HUES64 (cell line): Measurements from ENCODE around the gene APBB2.

Experiments
- H3K27ac ChIP-seq: 2 replicates; pipeline ENCODE4 v1.7.0; 2013; ENCODE audit warnings: low read depth, low read length, inconsistent platforms
- H3K27me3 ChIP-seq: 2 replicates; pipeline ENCODE4 v1.6.1; 2013; ENCODE audit warnings: mild to moderate bottlenecking, low read length; ENCODE audit not compliant: insufficient read depth
- H3K36me3 ChIP-seq: 2 replicates; pipeline ENCODE4 v1.6.1; 2013; ENCODE audit warnings: mild to moderate bottlenecking, low read length; ENCODE audit not compliant: insufficient read depth
- H3K4me1 ChIP-seq: 2 replicates; pipeline ENCODE4 v1.6.1; 2013; ENCODE audit warnings: mild to moderate bottlenecking, low read length, moderate library complexity; ENCODE audit not compliant: insufficient read depth
- H3K4me3 ChIP-seq: 2 replicates; pipeline ENCODE4 v1.5.1; 2013; ENCODE audit warnings: mild to moderate bottlenecking, low read length, moderate library complexity
- H3K9ac ChIP-seq: 2 replicates; pipeline ENCODE4 v1.6.1; 2013; ENCODE audit warnings: mild to moderate bottlenecking, low read depth, low read length
- H3K9me3 ChIP-seq: 2 replicates; pipeline ENCODE4 v1.6.1; 2013; ENCODE audit warnings: low read depth, low read length; ENCODE audit not compliant: insufficient read depth
- WGBS: fragments of 150-250, 120-280 bp; methylation state at CpG from one replicate; pipeline ENCODE4 v1.1.7; 2013; ENCODE audit warnings: missing lambda C conversion rate; 5-methylcytosine and 5-hydroxymethylcytosine counted together

The APBB2 gene

DNA sequence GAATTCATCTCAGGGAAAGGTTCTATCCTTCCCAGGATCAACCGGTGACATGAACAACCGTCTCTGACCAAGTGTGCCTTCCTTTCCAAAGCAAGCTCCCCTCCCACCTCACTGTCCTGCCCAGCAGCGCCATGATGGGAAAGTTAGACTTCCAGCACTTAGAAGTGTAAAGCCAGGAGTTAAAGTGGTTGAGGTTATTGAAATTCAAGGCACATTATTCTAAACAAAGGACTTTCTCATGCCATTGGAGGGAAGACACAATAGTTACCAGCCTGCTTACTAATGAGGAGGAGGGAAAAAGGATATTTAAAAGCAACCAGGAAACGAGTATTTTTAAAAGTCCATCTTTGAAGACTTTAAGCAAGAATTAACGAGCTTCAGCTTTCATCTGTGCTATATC is 367.8 kb downstream of the APBB2 start:
- Histone ChIP-seq H3K27ac (no peak overlapping the region), H3K9ac (no peak overlapping the region), H3K36me3 (peaks cover 3% of the 10 kb centered on the region; the same call in 1 of the 2 replicates), H3K4me1 (peaks cover 38% of the 10 kb centered on the region), H3K27me3 (no peaks in the 10 kb centered on the region), H3K9me3 (no peaks in the 10 kb centered on the region), H3K4me3 (no peak overlapping the region)
- 77% methylated on average over 5 of the region's 5 CpGs for WGBS

DNA sequence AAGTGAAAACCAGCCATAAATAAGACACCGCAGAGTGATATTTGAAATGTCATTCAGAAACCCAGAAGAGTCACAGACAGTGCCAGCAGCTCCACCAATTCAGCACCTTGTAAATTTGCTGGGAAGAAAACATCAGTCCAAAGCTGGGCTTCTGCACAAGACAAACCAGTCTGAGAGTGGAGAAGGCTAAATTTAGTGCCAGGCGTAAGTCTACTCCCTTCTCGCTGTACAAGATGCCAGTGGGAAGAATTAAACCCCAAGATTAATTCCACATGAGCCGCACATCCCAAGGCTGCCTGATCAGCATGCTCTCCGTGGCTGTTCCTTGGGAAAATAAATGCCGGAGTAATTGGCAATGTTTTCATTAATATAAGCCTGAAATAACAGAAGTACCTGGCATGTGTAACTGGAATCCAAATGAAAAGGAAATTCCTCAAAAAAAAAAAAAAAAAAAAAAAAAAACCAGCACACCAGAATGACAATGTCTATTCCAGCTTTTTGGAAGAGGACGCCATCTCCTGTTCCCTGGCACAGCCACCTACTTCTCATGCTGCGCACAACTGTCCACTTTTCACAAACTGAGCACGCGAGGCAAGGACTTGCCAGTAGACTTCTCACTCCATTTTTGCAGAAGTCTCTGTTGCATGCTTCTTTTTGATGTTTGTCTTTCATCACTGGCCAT is 369.0 kb downstream of the APBB2 start:
- 88% methylated on average over 10 of the region's 10 CpGs for WGBS

DNA sequence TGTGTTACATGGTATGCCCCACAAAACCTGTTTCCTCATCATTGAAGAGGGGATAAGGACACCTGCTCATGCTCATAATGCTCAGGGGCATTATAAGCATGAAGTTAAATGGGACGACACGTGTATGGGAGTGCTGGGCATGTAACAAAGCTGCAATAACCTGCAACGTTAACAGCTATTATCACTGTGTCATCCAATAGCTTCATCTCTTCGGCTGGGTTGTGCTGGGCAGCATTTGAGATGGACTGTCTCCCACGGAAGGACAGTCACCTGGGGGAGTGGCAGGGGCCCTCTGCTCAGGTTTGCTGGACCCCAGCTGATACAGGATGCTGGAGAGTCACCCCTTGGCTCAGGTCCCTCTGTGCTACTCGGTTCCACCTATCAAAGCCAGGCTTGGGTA is 370.1 kb downstream of the APBB2 start:
- H3K4me1 ChIP-seq = peaks cover 37% of the 10 kb centered on the region
- peaks cover 3% of the 10 kb centered on the region; the same call in 1 of the 2 replicates for H3K36me3 ChIP-seq
- H3K9me3 ChIP-seq = no peaks in the 10 kb centered on the region
- no peaks in the 10 kb centered on the region for H3K27me3 ChIP-seq
- WGBS = 89% methylated on average over 6 of the region's 6 CpGs
- no peak overlapping the region for H3K27ac ChIP-seq
- H3K4me3 ChIP-seq = no peak overlapping the region
- no peak overlapping the region for H3K9ac ChIP-seq

More for the DNA sequence above, 369.0 kb downstream of the APBB2 start:
- H3K36me3 ChIP-seq = peaks cover 3% of the 10 kb centered on the region; the same call in 1 of the 2 replicates
- no peak overlapping the region for H3K27ac ChIP-seq
- peaks cover 44% of the 10 kb centered on the region for H3K4me1 ChIP-seq
- no peak overlapping the region for H3K4me3 ChIP-seq
- H3K9ac ChIP-seq = no peak overlapping the region
- no peaks in the 10 kb centered on the region for H3K27me3 ChIP-seq
- H3K9me3 ChIP-seq = no peaks in the 10 kb centered on the region

DNA sequence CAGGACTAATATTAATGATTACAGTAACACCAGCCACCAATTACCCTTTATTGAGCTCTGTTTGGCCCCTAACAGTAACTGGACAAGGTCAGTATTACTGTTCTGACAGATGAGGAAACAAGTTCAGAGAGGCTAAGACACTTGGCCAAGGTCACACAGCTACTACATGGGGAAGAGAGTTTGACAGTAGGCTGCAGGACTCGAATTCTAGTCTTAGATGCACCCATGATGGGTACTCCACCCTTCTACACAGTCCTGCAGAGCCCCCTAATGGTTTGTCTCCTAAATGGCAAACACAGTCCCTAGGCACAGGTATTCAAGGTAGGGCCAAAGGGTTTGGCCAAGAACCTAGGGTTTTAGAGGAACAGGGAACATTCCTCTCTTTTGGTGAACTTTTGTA is 370.6 kb downstream of the APBB2 start:
- Histone ChIP-seq H3K4me1 (peaks cover 32% of the 10 kb centered on the region), H3K27me3 (no peaks in the 10 kb centered on the region), H3K36me3 (peaks cover 3% of the 10 kb centered on the region; the same call in 1 of the 2 replicates), H3K9me3 (no peaks in the 10 kb centered on the region), H3K27ac (no peak overlapping the region), H3K4me3 (no peak overlapping the region), H3K9ac (no peak overlapping the region)
- WGBS = 84% methylated on average over 1 of the region's 1 CpG

DNA sequence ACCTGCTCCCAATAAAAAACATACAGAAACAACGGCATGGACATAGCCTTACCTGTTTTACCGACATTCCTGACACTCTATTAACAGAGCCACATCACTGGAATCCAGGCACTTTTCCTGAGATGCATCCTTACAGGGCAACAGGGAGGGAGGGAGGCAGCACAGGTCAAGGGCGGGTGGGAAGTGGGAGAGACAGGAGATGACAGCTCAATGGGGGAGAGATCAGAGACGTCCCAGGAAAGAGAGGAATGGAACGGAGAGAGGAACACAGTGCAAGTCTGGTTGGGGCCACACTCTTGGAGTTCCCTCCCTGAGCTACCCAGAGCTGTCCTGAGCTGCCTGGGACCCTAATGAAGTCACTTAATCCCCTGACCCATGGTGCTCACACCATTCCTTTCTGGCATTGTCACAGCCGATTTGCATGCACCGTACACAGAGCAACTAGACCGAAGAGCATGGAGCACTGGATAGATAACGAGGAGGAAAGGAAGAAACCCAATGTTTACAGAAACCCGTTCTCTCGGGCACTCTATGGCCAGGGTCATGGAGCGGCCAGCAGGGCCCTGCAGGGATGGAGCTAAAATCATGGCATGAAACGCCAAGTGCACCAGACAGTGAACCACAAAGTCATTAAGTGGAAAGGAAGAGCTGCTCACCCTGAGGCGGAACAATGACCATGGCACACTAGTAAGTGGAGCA is 371.5 kb downstream of the APBB2 start:
- Histone ChIP-seq H3K4me1 (peaks cover 24% of the 10 kb centered on the region), H3K36me3 (peaks cover 3% of the 10 kb centered on the region; the same call in 1 of the 2 replicates), H3K9me3 (no peaks in the 10 kb centered on the region), H3K4me3 (no peak overlapping the region), H3K27me3 (no peaks in the 10 kb centered on the region), H3K9ac (no peak overlapping the region), H3K27ac (no peak overlapping the region)
- 82% methylated on average over 14 of the region's 14 CpGs for WGBS

DNA sequence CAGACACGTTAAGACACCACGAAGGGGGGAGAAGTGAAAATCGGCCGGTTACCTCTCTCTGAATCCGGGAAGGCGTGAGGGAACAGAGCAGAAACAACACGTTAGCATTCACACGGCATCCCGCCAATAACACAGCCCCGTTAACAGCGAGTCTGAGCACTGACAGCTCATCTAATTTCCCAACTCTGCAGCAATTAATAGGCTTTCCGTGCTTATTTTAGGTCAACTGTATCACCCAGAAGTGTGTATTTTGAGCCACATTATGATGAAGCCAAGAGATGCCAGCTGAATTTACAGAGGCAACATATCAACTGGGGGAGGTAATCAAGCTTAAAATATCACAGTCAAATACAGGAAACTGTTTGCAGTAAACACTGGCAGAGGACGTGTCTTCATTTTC is 372.0 kb downstream of the APBB2 start:
- 93% methylated on average over 13 of the region's 13 CpGs for WGBS
- Histone ChIP-seq H3K4me1 (peaks cover 23% of the 10 kb centered on the region), H3K9ac (no peak overlapping the region), H3K36me3 (peaks cover 6% of the 10 kb centered on the region; the same call in 1 of the 2 replicates), H3K27ac (no peak overlapping the region), H3K27me3 (no peaks in the 10 kb centered on the region), H3K9me3 (no peaks in the 10 kb centered on the region), H3K4me3 (no peak overlapping the region)

DNA sequence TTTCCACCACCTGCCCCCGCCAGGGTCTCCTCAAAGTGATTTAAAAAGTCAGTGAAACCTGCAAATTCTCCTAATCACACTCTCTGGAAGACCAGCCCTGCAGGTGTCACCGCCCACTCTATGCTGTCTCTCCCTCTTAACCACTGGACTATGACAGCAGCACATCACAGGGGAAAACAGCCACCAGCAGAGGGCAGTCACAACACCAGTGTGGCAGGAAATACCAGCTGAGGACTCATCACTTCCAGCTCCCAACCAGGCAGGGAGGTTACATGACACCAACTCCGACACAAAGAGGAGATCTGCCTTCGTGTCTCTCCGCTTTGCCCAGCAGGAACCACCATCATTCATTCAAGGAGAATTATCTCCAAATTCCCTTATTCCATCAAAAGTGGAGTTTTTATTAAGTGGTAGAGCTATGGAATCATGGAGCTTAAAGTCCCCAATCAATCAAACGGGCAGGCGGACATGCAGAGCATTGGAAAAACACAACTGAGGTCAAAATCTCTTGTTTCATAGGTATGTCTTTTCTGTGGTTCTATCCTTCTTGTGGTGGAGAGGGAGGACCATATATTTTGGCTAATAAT is 373.3 kb downstream of the APBB2 start:
- 41% methylated on average over 7 of the region's 7 CpGs for WGBS

DNA sequence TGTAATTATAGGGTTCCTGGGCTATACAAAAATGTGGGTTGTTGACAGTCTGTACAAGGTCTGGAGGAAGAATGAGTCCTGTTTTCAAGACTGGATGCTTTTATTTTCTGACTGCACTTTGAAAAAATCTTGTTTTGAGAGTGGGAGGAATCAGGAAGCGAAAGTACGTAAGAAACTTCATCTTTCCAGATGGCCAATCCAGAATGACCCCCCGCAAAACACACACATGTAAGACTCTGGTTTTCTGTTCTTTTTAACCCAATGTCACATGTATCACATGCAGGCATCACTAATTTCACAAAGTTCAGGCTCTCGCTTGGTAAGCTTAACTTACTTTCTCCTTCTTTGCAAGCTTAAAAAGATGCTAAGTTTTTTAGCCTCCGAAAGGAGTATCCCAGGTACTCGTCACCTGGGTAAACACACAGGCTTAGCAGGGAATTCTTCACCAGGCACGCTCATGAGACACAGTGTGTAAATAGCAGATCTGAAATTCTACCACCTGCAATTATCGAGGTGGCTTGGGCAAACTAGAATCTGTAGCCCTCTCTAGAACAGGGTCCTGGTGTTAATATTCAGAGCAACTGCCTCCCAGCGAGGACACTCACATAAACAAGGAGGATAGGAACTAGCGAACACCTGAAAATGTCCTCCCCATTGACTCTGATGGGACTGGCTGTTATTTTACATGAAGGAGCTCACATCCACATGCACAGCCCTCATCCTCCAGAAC is 373.9 kb downstream of the APBB2 start:
- no peak overlapping the region for H3K4me3 ChIP-seq
- H3K27ac ChIP-seq = no peak overlapping the region
- H3K36me3 ChIP-seq = peaks cover 12% of the 10 kb centered on the region; the same call in 1 of the 2 replicates
- no peaks in the 10 kb centered on the region for H3K9me3 ChIP-seq
- 90% methylated on average over 10 of the region's 10 CpGs for WGBS
- no peak overlapping the region for H3K9ac ChIP-seq
- H3K27me3 ChIP-seq = no peaks in the 10 kb centered on the region
- peaks cover 13% of the 10 kb centered on the region for H3K4me1 ChIP-seq

More for the DNA sequence above, 373.3 kb downstream of the APBB2 start:
- Histone ChIP-seq H3K9ac (no peak overlapping the region), H3K9me3 (no peaks in the 10 kb centered on the region), H3K4me3 (no peak overlapping the region), H3K27me3 (no peaks in the 10 kb centered on the region), H3K4me1 (peaks cover 14% of the 10 kb centered on the region), H3K36me3 (peaks cover 12% of the 10 kb centered on the region; the same call in 1 of the 2 replicates), H3K27ac (peak overlapping the region; percentile 39; the same call in 1 of the 2 replicates)

DNA sequence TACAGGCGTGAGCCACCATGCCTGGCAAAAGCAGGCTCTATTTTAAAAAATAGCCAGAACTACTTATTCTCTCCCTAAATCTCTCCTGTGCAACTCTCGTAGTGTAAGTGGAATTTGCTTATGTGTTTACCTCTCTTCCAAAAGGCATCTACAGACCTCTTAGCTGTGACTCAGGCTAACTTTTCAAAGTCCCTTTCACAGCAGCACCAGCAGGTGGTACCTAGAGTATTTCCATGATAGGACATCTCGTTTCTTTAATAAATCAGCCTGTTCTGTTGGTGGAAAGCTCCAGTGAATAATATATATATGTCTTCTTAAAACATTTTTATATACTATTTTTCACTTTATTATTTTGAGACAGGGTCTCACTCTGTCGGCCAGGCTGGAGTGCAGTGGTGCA is 375.6 kb downstream of the APBB2 start:
- Histone ChIP-seq H3K27ac (no peak overlapping the region), H3K9me3 (no peaks in the 10 kb centered on the region), H3K4me1 (peaks cover 13% of the 10 kb centered on the region), H3K36me3 (peaks cover 14% of the 10 kb centered on the region), H3K9ac (no peak overlapping the region), H3K27me3 (no peaks in the 10 kb centered on the region), H3K4me3 (no peak overlapping the region)
- WGBS = 98% methylated on average over 3 of the region's 4 CpGs

DNA sequence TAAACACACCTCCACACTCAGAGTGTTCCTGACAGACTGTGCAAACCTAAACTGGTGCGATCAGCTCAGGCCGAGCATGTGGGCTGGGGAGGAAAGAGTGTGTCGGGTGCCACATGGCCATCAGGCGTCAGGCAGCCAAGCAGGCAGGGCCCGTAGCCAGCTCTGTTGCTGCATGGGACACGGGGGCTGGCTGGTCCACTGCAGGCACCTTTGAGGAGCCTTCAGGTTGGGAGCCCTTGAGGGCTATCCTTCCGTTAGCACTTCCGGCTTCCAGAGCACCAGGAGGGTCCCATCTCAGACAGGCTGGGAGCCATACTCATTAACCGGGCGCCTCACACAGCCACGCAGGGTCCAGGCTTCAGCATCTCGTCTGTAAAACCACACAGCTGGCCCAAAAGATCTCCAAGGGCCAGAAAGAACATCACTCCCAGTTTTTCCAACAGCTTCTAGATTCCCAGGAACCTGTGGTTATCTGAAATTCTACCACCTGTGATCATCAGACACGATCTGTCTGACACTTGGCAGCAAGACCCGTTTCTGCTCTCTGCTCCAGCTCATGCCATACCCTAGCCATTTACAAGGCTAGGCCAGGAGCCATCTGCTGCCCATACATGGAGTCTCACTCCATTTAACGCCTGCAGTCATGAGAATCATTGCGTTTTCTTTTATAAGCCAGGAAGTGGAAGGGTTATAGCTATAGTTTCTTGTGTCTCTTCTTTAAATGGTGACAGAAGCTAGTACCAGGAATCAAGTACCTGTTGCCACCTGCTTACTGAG is 377.1 kb downstream of the APBB2 start:
- H3K4me3 ChIP-seq = no peak overlapping the region
- peaks cover 14% of the 10 kb centered on the region for H3K36me3 ChIP-seq
- H3K27me3 ChIP-seq = no peaks in the 10 kb centered on the region
- H3K4me1 ChIP-seq = peaks cover 7% of the 10 kb centered on the region
- 96% methylated on average over 16 of the region's 16 CpGs for WGBS
- no peak overlapping the region for H3K27ac ChIP-seq
- no peak overlapping the region for H3K9ac ChIP-seq
- H3K9me3 ChIP-seq = no peaks in the 10 kb centered on the region
